ENCODE results near the gene SLC35F3. TPM values are rescaled to one million over a fixed set of nuclear protein-coding genes. Genes with fewer than 3 reads are reported as not detected.

SLC35F3 gene
- total RNA-seq, 2 experiments from 2014 or later: not detected

- TF ChIP-seq EZH2phosphoT487 (IDR thresholded peaks at IDR 0.05; ENCODE audit: borderline replicate concordance, low read depth, low read length): no peak
- TF ChIP-seq, protein P1, sequence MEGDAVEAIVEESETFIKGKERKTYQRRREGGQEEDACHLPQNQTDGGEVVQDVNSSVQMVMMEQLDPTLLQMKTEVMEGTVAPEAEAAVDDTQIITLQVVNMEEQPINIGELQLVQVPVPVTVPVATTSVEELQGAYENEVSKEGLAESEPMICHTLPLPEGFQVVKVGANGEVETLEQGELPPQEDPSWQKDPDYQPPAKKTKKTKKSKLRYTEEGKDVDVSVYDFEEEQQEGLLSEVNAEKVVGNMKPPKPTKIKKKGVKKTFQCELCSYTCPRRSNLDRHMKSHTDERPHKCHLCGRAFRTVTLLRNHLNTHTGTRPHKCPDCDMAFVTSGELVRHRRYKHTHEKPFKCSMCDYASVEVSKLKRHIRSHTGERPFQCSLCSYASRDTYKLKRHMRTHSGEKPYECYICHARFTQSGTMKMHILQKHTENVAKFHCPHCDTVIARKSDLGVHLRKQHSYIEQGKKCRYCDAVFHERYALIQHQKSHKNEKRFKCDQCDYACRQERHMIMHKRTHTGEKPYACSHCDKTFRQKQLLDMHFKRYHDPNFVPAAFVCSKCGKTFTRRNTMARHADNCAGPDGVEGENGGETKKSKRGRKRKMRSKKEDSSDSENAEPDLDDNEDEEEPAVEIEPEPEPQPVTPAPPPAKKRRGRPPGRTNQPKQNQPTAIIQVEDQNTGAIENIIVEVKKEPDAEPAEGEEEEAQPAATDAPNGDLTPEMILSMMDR (conservative IDR thresholded peaks at IDR 0.05; ENCODE audit: low read length): no peak
- CTCF ChIA-PET (ENCODE audit: unreplicated experiment): no interaction called here
- Histone ChIP-seq H3K4me2 (ENCODE audit: low read length) (no peak overlapping the region), H3K9me2 (ENCODE audit: insufficient read depth, low read length) (no peaks in the 10 kb centered on the region), H3K4me3 (ENCODE audit: low read depth, low read length, poor library complexity, severe bottlenecking) (no peak overlapping the region), H3K9me3 (ENCODE audit: low read length) (no peaks in the 10 kb centered on the region), H4K20me1 (ENCODE audit: insufficient read depth, low read length) (no peaks in the 10 kb centered on the region), H3K4me1 (ENCODE audit: insufficient read depth, low read length, poor library complexity, severe bottlenecking) (no peaks in the 10 kb centered on the region), H3K79me2 (ENCODE audit: insufficient read depth, low read depth, low read length) (no peaks in the 10 kb centered on the region), H3K36me3 (ENCODE audit: insufficient read depth, low read length) (no peaks in the 10 kb centered on the region), H2AFZ (ENCODE audit: low read length) (no peak overlapping the region), H3K27ac (ENCODE audit: low read depth, low read length, poor library complexity, severe bottlenecking) (no peak overlapping the region)
- intact Hi-C loops (cut with micrococcal nuclease; ENCODE audit: unreplicated experiment): no loop called here
- no TSS peak for BruUV-seq (replicated peaks)
- POLR2A ChIA-PET: interaction anchor here (1.1 kb wide), 1 partner anchor 8 kb away, joined by 3 read pairs; no protein-coding TSS in a partner anchor
- no peak for DNase-seq (ENCODE audit: low spot score)
Observed at GRCh38 chr1:234229581-234230387, 325.3 kb downstream of the SLC35F3 start.

DNA sequence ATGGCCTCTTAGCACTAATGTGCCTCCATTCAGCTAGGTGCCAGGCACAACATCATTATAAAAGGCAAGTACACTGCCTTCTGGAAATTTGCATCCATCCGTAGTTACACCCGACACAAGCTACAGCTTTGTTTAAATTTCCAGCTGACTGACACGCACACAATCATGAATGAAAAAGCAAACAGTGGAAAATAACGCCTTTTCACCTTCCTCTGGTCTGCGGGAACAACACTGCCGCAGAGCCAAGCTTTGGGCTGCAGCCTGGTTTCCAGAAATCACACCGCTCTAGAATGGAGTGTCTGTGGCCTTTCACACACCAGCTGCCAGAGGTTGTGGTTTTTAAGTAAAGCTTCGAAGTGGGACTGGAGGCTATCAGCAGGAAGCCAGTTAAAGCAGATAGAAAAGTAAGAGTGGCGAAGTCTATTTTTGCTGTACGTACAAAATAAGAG lies 326.0 kb downstream of the SLC35F3 start:
- no peak overlapping the region for H2AFZ ChIP-seq (ENCODE audit: low read length)
- no peak for TF ChIP-seq EZH2phosphoT487 (IDR thresholded peaks at IDR 0.05; ENCODE audit: borderline replicate concordance, low read depth, low read length)
- TF ChIP-seq, protein P1 (conservative IDR thresholded peaks at IDR 0.05; ENCODE audit: low read length): no peak

More for the DNA sequence above, 326.0 kb downstream of the SLC35F3 start:
- no peak for DNase-seq (ENCODE audit: low spot score)
- Histone ChIP-seq H3K9me2 (ENCODE audit: insufficient read depth, low read length) (no peaks in the 10 kb centered on the region), H3K27ac (ENCODE audit: low read depth, low read length, poor library complexity, severe bottlenecking) (no peak overlapping the region), H3K4me1 (ENCODE audit: insufficient read depth, low read length, poor library complexity, severe bottlenecking) (no peaks in the 10 kb centered on the region), H3K36me3 (ENCODE audit: insufficient read depth, low read length) (no peaks in the 10 kb centered on the region), H3K4me3 (ENCODE audit: low read depth, low read length, poor library complexity, severe bottlenecking) (no peak overlapping the region), H4K20me1 (ENCODE audit: insufficient read depth, low read length) (no peaks in the 10 kb centered on the region), H3K79me2 (ENCODE audit: insufficient read depth, low read depth, low read length) (no peaks in the 10 kb centered on the region), H3K4me2 (ENCODE audit: low read length) (no peak overlapping the region), H3K9me3 (ENCODE audit: low read length) (no peaks in the 10 kb centered on the region)
- intact Hi-C loops (cut with micrococcal nuclease; ENCODE audit: unreplicated experiment): no loop called here
- no TSS peak for BruUV-seq (replicated peaks)
- CTCF ChIA-PET (ENCODE audit: unreplicated experiment): no interaction called here
- POLR2A ChIA-PET: interaction anchor here (1.1 kb wide), 1 partner anchor 9 kb away, joined by 3 read pairs; no protein-coding TSS in a partner anchor
